GM12873 (cell line): Measurements from ENCODE around the gene DPH2.

Experiments
- CTCF ChIP-seq: IDR thresholded peaks from 2 replicates; pipeline ENCODE4 v1.5.1; 2012; ENCODE audit warnings: low read depth, mild to moderate bottlenecking, moderate library complexity, low read length, control low read depth; ENCODE audit not compliant: insufficient read depth; ENCODE audit errors: missing control alignments

Gene DPH2

DNA sequence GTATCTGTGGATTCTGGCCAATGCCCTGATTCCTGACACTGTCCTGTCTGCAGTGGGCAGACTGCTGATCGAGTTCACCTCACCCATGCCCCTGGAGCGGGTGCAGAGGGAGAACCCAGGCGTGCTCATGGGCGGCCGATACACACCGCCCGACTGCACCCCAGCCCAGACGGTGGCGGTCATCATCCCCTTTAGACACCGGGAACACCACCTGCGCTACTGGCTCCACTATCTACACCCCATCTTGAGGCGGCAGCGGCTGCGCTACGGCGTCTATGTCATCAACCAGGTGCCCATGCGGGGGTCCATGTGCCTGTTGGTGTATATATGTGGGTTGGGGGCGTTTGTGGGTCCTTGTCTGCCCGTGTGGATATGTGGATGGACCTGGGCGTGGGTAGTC, 11.8 kb downstream of the DPH2 start:
- no peak for TF ChIP-seq CTCF

GRCh38 chr1:43982241-43982640, 12.4 kb downstream of the DPH2 start:
- TF ChIP-seq CTCF = no peak

DNA sequence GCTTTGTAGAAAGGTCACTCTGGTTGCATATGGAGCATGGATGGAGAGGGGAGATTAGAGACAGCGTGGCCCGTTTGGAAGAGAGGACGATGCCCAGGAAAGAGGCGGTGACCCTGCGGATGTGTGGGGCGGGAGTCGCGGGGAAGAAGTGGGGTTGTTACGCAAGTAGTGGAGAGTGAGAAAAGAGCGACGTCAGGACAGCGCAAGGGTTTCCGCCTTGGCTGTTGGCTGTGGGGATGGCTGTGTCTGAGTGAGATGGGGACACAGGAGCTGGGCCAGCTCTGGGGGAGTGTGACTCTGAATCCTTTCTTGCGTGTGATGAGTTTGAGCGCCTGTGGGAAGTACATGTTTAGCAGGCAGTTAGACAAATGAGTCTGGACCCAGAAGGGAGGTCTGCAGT, 13.0 kb downstream of the DPH2 start:
- no peak for TF ChIP-seq CTCF

DNA sequence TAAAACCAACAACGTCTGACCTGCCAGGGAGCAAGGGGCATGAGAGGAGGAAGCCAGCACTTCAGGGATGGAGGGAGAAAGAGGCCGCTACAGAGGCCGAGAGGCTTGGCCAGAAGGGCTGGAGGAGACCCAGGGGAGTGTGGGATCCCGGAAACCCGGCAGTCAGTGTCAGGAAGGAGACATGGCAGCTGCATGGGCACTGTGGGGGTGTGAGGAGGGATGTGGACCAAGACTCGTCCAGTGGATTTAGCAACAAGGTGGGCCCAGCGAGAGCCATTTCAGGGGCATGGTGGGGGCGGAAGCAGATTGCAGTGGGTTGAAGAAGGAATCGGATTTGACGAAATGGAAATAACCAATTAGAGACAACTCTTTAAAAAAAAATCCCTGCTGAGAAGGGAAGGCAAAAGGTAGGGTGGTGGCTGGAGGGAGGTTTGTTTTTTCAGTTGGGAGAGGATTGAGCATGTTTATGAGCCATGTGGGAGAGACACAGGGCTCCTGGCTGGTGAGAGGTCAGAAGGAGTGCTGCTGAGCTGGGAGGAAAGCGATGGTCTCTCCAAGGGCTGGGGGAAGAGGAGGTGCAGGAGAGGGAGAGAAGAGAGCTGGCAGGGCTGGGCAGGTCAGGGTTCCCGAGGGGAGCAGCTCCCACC, 13.6 kb downstream of the DPH2 start:
- no peak for TF ChIP-seq CTCF

GRCh38 chr1:43984855-43985254, 15.0 kb downstream of the DPH2 start:
- TF ChIP-seq CTCF = no peak

GRCh38 chr1:43985984-43986595, 16.3 kb downstream of the DPH2 start:
- no peak for TF ChIP-seq CTCF

DNA sequence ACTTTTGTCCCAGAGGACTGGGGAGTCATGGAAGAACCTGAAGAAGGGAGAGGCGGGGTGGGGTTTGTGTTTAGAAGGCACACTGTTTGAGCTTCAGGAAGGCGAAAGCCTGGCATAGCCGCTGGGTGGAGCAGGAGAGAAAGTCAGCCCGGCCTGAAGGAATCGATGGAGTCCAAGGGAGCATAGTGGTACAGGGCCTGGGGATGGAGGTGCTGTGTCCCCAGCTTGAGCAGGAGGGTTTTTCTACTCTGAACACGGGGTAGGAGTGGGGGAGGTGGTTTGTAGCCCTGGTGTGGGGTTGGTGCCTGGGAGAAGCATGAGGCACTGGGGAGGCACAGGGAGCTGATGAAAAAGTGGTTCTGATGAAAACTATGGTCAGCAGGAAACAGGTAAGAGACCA, 16.9 kb downstream of the DPH2 start:
- TF ChIP-seq CTCF = no peak
